Adipose tissue (tissue), 3 donors: ENCODE results near the gene NBEA. TPM values are rescaled to one million over a fixed set of nuclear protein-coding genes. Genes with fewer than 3 reads are reported as not detected.
"Not testable (repeated sequence)": the region's sequence is repeated elsewhere in the genome, so short reads cannot be mapped to it uniquely, and the experiment has no call there.

Experiments
- H3K27ac ChIP-seq: one replicate; pipeline ENCODE4 v1.5.1; 2013; ENCODE audit warnings: low read depth, low read length
- WGBS, 3 donors: extraction: QIAGEN DNeasy Blood & Tissue Kit; methylation state at CpG; one replicate each; pipeline ENCODE4 v1.1.7; 2013; 5-methylcytosine and 5-hydroxymethylcytosine counted together
- polyA plus RNA-seq, 3 donors: library from polyadenylated mRNA; stranded (reverse); fragments of 200-250 nt; gene quantifications; one replicate each; pipeline ENCODE4 v1.2.3, GENCODE V29; 2013
- donor health status: healthy with polysubstance abuse.
- donor health status: Bipolar disorder and iron deficiency.
- donor health status: healthy.

The NBEA gene
- polyA plus RNA-seq, 3 donors = 1.4 to 2.2 (median 2.0) TPM

DNA sequence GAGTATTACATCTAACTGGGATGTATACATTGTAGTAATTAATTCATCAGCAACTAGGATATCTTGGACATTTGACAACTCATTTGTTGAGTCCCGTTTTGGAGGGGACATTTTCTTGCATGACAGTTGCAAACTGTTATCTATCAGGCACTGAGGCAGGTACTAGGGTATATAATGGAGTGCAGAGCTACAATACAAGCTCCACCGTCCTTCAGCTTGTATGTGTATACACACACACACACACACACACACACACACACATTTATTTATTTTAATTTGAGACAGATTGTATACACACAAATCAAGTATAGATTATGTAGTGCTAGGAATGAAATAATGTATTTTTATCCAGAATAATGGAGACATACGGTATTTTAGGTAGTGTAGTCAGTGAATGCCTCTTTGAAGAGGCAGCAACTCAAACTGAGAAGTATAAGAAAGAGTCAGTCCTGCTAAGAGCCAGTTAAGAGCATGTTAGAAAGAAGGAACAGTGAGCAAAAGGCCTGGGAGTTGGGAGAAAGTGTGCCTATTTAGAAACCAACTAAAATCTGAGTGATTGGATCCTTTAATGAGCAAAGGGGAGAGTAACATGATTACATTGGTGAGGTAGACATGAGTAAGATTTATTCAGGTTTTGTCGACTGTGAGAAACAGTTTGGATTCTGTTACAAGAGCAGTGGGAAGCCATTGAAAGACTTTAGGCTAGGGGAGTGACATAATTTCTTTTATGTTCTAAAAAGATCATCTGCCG is 74.5 kb downstream of the NBEA start:
- 73 to 83% (median 78%) methylated on average over 5 of the region's 5 CpGs for WGBS, 3 donors
- no peak overlapping the region for H3K27ac ChIP-seq

DNA sequence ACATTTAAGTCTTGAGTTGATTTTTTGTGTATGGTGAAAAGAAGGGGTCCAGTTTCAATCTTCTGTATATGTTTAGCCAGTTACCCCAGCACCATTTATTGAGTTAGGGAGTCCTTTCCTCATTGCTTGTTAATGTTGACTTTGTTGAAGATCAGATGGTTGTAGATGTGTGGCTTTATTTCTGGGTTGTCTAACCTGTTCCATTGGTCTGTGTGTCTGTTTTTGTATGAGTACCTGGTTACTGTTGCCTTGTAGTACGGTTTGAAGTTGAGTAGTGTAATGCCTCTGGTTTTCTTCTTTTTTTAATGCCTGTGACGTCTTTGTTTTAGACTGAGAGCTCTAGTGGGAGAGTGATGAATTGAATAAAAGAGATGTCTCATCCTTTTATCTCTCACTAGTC is 83.2 kb downstream of the NBEA start:
- H3K27ac ChIP-seq = no peak overlapping the region
- 82 to 87% (median 86%) methylated on average over 2 of the region's 2 CpGs for WGBS, 3 donors

DNA sequence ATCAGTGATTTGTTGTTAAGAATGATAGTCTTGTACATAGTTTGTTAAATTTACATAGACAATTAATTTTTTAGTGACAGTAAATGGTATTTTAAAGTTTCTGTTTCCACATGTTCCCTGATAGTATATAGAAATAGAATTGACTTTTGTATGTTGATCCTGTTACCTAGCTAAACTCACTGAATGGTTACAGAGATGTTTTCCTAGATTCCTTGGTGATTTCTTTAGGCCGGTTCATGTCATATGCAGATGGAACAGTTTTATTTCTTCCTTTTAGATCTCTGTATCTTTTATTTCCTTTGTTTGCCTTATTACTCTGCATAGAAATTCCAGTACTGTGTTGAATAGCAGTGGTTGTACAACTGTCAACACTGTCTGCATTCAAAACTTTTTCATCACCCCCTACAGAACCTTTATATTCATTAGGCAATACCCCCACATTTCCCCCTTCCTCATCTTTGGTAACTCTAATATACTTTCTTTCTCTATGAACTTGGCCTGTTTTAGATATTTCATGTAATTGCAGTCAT is 86.3 kb downstream of the NBEA start:
- no peak overlapping the region for H3K27ac ChIP-seq
- 97 to 100% (median 100%) methylated on average over 1 of the region's 1 CpG for WGBS, 3 donors

DNA sequence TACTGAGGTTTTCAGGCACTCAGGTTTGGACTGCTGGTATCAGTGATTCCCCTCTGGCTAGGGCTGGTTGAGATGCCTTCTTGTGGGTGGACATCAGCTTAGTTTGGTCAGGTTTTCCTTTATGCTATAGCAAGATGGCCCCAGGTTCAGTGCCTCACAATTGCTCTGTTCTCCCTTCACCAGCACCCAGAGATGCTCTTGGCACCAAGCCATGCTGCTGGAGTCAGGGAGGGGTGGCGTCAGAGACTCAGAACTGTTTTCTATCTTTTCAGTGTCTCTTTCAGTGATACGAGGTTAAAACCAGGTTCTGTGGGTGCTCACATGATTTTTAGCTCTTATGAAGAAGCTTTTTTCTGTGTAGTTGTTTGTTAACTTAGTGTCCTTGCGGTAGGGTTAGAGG is 96.9 kb downstream of the NBEA start:
- WGBS, 3 donors = 79 to 86% (median 82%) methylated on average over 3 of the region's 3 CpGs
- H3K27ac ChIP-seq = no peak overlapping the region

DNA sequence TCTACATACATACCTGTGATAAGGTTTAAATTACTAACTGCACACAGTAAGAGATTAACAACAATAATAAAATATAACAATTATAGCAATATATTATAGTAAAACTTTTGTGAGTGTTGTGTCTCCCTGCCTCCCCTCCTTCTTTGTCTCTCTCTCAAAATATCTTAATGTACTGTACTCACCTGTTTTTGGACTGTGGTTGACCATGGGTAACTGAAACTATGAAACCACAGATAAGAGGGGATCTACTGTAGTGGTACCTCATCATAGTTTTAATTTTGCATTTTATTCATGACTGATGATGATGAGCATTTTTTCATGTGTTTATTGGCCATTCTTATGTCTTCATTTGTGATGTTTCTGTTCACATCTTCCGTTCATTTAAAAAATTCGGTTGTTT is 104.5 kb downstream of the NBEA start:
- 93 to 95% (median 94%) methylated on average over 2 of the region's 2 CpGs for WGBS, 3 donors
- H3K27ac ChIP-seq = no peak overlapping the region

DNA sequence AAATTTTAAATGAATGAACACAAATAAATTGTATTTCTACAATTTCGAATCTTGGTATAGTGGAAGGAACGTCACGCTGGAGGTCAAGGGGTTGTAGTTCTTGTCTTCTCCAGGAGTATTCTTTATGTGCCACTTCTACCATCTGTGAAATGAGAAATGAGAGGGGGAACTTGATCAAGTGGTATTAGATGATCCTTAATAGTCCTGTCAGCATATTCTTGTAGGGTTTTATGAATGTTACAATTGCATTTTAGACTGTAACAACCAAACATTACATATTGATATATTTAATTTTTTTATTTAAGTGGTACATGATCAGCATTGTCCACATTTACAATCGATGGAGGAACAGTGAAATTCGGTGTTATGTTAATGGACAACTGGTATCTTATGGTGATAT is 113.6 kb downstream of the NBEA start:
- WGBS, 3 donors = 93 to 95% (median 94%) methylated on average over 5 of the region's 5 CpGs
- H3K27ac ChIP-seq = no peak overlapping the region

DNA sequence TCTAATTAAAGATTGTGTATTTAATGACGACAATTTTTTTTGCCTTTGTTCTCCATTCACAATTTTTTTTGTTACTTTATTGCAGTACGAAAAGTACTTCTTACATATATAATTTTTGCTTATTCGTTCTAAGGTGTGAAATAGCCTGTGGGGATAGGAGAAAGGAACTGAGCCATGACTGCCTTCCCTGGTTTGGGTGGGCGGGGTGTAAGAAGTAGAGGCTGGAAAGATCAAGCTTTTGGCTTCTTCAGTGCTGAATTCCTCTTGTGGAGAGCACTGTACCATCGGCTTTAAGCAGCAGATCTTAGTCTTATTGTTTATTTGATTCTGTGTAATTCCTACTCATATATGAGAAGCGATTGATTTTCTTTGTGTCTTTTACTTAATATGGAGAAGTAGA is 115.8 kb downstream of the NBEA start:
- no peak overlapping the region for H3K27ac ChIP-seq
- WGBS, 3 donors = 91 to 94% (median 93%) methylated on average over 6 of the region's 6 CpGs

DNA sequence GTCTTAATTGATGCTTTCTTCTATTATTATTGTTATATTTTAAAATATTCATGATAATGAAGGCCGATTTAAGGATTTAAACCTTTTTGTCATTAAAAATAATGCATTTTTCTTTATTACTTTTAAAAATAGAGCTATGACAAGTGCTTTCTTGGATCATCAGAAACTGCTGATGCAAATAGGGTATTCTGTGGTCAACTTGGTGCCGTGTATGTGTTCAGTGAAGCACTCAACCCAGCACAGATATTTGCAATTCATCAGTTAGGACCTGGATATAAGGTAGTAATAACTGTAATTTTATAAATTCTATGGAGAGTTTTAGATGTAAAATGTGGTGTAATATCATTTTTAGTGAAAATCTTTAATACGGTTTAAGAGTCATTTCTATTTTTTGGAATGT is 116.5 kb downstream of the NBEA start:
- WGBS, 3 donors = 88 to 93% (median 91%) methylated on average over 3 of the region's 3 CpGs
- not testable (repeated sequence) for H3K27ac ChIP-seq

DNA sequence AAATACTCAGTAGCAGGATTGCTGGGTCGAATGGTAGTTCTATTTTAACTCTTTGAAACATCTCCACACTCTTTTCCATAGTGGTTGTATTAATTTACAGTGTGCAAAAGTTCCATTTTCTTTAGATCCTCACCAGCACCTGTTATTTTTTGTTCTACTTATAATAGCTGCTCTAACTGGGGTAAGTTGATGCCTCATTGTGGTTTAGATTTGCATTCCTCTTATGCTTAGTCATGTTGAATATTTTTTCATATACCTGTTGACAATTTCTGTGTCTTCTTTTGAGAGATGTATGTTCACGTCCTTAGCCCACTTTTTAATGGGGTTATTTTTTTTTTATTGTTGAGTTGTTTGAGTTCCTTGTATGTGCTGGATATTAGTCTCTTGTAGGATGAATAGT is 144.6 kb downstream of the NBEA start:
- H3K27ac ChIP-seq = no peak overlapping the region
- 81 to 93% (median 89%) methylated on average over 2 of the region's 2 CpGs for WGBS, 3 donors

DNA sequence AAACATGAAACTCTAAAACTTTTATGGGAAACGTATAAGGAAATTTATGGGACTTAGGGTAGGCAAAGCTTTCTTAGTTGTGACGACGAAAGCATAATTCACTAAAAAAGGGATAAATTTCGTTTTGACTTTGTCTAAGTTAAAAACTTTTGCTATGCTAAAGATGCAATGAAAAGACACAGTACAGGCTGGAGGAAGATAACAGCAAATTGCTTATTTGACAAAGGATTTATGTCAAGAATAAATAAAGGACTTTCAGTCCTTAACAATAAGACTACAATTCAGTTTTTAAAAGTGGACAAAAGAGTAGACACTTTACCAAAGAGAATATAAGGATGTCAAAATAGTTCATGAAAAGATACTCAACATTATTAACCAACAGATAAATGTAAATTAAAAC is 150.2 kb downstream of the NBEA start:
- no peak overlapping the region for H3K27ac ChIP-seq
- WGBS, 3 donors = 80 to 86% (median 86%) methylated on average over 4 of the region's 4 CpGs

DNA sequence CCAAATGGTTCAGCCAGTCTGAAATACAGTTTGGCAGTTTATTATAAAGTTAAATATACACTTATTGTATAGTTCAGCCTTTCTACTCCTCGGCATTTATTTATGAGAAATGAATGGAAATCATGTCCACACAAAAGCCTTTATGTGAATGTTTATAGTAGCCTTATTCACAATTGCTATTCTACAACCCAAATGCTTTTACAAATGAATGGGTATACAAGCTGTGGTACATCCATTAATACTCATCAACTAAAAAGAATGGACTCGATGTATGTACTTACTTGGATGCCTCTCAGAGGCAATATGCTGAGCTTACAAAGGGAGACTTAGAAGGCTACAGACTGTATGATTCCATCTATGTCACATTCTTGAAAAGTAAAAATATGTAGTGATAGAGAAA is 150.7 kb downstream of the NBEA start:
- no peak overlapping the region for H3K27ac ChIP-seq
- WGBS, 3 donors = 89 to 95% (median 90%) methylated on average over 2 of the region's 2 CpGs

DNA sequence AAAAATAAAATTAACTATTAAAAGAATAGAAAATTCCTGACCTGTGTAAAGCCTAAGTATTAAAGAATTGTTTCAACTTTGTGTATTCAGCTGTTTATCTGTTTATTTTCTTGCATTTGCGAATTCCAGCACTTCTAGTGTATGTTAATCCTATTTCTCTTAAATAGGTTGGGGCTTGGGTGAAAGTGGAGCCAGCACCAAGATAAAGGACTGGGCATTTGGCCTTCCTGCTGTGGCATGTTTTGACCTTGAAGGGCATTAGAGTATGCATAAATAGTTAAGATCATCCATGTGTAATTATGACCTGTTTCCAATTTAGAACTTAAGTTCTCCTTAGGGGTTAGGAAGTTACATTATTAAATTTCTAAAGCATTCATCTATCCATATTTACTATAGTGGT is 151.3 kb downstream of the NBEA start:
- WGBS, 3 donors = 88 to 95% (median 95%) methylated on average over 1 of the region's 1 CpG
- H3K27ac ChIP-seq = no peak overlapping the region

DNA sequence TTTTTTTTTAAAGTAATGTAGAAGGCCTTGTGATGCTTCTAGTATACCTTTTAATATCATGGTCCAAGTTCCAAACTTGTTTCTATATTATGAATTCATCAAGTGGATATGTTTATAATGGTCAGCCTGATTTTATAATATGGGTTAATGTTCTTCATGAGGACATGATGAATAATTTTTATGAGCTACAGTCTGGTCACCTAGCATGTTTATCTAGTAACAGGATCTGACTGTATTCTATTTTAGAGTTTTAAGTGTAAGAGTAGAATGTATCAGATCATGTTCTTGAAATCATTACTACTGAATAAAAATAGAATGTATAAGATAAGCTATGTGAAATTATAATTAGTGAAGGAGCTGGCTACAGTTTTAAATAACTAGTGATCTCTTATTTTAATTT is 164.7 kb downstream of the NBEA start:
- not testable (repeated sequence) for H3K27ac ChIP-seq

DNA sequence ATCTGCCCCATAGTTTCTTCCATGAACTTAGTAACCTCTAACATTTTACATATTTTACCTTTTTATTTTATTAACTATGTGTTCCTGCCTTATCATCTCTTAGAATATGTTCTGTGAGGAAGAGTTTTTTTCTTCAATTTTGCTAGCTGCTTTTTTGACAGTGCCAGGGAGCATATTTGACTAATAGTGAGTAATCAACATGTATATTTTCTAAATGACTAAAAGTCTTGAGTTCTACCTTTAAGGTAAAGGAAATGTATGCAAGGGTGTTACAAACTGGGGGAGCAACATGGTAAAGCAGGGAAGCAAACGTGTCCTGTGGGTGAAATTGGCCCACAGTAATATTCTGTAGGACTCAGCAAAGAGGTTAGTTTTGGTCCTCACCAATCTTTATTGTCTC is 165.5 kb downstream of the NBEA start:
- no peak overlapping the region for H3K27ac ChIP-seq
- 72 to 83% (median 78%) methylated on average over 1 of the region's 1 CpG for WGBS, 3 donors

DNA sequence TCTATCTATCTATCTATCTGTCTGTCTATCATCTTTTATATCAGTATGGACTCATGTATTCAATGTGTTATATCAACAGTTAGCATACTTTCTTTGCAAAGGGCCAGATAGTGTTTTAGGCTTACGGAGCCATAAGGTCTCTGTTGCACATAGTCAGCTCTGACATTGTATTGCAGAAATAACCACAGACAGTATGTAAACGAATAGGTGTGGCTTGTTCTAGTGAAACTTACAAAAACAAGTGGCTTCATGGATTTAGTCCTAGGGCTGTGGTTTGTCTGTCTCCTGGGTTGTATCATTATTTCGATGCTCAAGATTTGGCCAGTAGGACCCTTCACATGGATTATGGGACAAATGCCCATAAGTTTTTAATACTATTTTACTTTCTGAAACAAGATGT is 171.5 kb downstream of the NBEA start:
- H3K27ac ChIP-seq = not testable (repeated sequence)
- WGBS, 3 donors = 88 to 91% (median 89%) methylated on average over 3 of the region's 3 CpGs

DNA sequence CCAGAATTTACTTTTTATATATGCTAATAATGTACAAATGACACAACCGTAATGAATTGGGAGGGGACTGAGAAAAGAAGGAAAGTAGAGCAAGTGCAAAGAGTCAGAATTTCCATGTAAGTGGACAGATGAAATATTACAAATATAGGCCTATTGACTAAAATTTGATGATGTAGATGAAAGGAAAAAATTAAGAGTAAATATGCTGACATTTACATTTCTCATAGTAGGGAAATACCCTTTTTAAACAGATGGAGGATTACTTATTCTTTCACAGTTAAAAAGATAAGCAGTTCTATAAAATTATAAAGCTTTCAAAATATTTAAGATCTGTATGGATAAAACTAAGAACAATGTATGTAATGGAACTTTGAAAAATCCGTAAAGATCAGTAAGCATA is 185.4 kb downstream of the NBEA start:
- H3K27ac ChIP-seq = no peak overlapping the region
- 92 to 98% (median 96%) methylated on average over 2 of the region's 2 CpGs for WGBS, 3 donors

DNA sequence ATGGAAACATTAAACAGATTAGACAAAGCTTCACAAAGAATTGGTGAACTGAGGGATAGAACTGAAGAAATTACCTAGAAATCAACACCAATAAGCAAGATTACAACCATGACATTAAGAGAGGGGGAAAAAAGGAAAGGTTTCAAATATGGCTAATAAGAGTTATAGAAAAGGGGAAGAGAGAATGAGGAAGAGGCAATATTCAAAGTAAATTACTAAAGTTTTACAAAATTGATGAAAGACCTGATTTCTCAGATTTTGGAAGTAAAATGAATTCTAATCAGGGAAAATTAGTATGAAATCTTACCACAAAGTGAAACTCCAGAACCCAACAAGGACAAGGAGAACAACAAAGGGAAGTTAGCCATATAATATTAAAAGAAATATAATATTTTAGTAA is 187.4 kb downstream of the NBEA start:
- no peak overlapping the region for H3K27ac ChIP-seq

DNA sequence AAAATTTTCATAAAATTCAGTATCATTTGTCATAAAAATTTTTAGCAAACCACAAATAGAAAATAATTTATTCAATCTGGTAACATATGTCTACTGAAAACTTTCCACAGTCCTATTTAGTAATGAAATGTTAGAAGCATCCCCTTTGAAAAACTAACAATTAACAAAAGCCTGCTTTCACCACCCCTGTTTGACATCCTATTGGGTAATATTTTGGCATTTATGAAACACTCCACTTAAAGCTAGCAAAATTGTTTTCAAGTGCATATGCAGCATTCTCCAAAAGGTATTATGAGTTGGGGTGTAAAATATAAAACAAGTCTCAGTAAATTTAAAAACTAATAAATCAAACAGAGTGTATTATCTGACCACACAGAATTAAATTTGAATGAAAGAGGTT is 189.4 kb downstream of the NBEA start:
- no peak overlapping the region for H3K27ac ChIP-seq

DNA sequence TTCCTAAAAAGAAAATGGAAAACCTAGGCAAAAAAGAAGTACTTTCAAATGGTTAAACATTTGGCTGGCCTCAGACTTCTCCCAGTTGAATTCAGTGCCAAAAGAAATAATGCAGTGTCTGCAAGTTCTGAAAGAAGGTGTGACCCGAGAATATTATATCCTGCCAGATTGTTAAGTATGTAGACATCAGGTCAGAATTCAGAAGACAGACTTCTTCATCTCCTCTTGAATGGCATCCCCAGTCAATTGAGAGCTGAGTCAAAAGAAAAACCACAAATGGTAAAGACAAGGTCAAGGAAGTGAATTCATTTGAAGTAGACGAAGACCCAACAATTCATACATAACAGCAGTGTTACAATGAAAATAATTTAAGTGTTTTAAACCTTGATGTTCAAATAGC is 194.5 kb downstream of the NBEA start:
- WGBS, 3 donors = 52 to 71% (median 55%) methylated on average over 2 of the region's 2 CpGs
- no peak overlapping the region for H3K27ac ChIP-seq

DNA sequence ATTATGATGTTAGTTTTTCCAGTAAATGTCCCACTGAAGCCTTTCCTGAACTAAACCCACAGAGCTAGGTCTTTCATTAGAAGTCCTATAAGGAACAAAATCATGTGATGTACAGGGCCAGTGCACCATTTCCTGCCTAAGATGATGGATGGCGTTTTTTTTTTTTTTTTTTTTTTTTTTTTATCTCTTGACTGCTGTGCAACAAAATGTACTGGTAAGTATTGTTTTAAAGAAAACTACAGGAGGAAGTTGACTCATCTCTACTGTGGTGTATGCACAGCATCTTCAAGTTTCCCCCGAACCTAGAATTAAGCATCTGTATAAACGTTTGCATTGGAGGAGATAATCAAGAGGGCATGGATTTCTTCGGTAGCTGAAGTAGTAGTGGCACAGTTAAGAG is 197.5 kb downstream of the NBEA start:
- 52 to 86% (median 61%) methylated on average over 4 of the region's 4 CpGs for WGBS, 3 donors
- H3K27ac ChIP-seq = no peak overlapping the region

DNA sequence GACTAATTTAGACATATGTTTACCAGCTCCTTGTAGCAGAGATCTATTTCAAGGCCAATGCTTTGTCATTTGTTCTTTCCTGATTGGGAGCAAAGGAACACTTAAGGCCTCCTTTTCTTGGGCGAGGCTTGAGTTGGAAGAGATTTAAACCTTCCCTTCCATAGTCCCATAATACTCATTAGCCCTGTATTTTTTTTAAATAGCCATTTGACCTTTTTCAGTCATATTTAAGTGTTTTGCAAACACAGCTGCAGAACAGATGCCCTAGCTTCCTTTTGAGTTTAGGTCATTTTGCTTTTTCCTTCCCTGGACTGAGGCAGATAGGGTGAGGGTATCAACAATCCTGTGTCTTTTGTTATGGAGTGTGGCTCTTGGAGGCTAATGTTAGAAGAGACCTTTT is 198.3 kb downstream of the NBEA start:
- 77 to 80% (median 79%) methylated on average over 1 of the region's 1 CpG for WGBS, 3 donors
- no peak overlapping the region for H3K27ac ChIP-seq
